Cortex of kidney (tissue), 1 donor: Measurements from ENCODE around the gene E2F3.

Experiments
- DNase-seq: peaks from one replicate; lab custom pipeline; 2025; lab: John Stamatoyannopoulos, UW

The E2F3 gene

DNA sequence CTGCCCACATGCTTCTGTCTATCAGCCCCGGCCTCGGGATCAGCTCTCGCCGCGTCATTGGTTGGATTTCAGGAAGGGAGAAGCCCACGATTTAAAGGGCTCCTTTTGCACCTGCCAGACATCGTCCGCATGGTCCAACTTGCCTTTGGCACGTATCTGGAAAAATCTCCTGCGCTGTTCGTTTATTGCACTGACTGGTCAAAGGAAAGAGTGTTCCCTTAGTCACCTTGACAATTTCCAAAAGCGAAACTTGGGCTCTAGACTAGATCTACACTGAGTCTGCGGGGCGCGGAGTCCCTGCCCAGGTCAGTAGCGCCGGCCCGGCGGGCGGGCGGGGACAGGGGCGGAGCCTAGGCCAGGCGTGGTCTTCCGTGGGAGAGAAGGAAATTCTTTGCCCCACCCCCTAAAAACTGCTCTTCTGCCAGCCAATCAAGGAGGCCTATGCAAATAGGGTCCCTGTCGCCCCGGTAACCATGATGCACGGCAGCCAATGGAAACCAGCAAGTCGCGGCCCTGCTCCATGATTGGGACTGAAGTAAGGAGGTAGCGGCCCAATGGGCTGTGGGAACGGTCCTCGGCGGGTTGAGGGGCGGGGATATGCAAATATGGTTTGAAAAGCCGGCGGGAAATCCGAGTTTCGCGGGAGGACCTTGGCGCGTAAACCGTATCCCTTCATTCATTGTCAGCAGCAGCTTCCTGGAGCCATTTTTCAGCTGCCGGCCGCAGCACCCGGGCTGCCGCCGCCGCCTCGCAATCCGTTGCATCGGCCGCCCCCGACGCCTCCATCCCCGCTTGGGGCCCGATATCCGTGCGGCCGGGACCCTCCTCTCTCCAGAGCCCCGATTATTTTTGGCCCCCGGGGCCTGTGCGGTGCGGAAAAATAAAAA, at the start of gene E2F3:
Gene E2F3 (plus strand): TSS at position 675 of the 887 bp plus-strand sequence. CDS start 354 bp downstream, outside the sequence.
- peak; percentile 74 for DNase-seq

DNA sequence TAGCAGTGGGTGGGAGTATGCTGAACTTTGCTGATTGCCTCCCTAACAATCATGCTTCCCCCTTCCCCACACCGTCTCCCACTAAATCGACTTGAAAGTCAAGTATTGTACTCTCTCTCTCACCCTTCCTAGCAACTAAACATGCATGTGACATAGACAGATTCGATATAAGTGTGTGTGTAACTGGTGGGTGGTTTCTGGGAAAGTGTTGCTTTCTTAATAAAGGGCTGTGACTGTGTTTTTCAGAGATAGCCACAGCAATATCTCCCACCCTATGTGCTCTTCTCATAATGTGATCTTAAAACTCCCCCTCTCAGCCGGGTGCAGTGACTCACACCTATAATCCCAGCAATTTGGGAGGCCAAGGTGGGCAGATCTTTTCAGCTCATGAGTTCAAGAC, 49.3 kb upstream of the E2F3 start:
- DNase-seq = no peak

- DNase-seq = no peak
These were observed 48.5 kb upstream of the E2F3 start for GRCh38 chr6:20353134-20353533.

DNA sequence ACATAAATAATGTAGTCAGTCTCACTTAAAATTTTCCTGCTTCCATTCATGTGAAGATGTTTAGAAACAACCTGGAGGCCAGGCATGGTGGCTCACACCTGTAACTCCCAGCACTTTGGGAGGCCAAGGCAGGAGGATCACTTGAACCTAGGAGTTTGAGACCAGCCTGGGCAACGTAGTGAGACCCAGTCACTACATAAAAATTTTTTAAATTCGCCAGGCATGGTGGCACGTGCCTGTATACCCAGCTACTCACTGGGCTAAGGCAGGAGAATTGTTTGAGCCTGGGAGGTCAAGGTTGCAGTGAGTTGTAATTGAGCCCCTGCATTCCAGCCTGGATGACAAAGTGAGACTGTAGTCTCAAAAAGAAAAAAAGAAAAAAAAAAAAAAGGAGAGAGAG, 47.3 kb upstream of the E2F3 start:
- DNase-seq = no peak

- DNase-seq = no peak
These were observed 41.1 kb upstream of the E2F3 start for GRCh38 chr6:20360471-20361119.

DNA sequence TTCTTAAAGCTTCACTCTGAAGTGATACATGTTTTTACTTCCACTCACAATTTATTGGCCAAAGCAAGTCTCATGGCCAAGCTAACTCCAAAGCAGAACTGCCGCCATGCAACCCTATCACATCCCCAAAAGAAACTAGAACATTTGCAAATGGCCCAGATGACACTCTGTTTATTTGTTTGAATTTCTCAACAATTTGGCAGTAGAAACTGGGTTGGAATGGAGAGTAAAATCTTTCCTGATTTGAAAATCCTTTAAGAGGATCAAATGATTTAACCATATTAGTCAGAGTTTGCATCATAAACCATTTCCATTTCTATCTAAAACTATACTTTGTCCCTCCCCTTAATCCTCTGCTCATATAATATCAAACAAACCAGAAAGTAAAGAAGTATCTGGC, 39.1 kb upstream of the E2F3 start:
- no peak for DNase-seq

DNA sequence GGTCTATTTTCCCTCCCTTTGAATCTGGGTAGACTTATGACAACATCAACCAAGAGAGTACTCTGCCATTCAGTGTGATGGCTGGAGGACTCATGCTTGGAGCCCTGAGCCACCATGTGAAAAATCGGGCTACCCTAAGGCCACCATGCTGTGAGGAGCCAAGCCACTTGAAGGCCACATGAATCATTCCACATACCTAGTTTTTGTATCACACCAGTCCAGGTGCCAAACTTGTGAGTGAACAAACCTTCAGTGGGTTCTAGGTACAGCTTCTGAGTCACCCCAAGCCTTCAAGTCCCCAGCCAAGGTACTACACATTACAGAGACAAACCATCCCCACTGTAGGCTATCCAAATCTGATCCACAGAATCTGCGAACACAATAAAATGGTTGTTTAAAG, 37.4 kb upstream of the E2F3 start:
- no peak for DNase-seq

- no peak for DNase-seq
These were observed 36.2 kb upstream of the E2F3 start for GRCh38 chr6:20365456-20365855.

GRCh38 chr6:20366082-20366830, 35.4 kb upstream of the E2F3 start:
- no peak for DNase-seq

GRCh38 chr6:20367743-20368485, 33.8 kb upstream of the E2F3 start:
- DNase-seq = no peak

- no peak for DNase-seq
These were observed 31.3 kb upstream of the E2F3 start for GRCh38 chr6:20370393-20370792.

DNA sequence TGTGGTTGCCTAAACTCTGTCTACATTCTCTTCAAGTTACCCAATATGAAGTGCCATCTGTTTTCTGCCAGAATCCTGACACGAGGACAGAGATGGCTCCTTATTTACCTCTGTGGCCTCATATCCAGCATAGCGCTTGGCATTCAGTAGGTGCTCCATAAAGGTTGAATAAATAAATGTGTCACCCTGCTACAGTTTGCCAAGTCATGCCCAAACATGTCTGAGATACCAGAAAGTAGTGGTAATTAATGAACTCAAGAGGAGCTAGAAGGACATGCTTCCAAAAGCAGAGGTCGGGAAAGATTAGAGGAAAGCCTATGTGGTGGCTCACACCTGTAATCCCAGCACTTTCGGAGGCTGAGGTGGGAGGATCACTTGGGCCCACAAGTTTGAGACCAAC, 30.9 kb upstream of the E2F3 start:
- DNase-seq = no peak

DNA sequence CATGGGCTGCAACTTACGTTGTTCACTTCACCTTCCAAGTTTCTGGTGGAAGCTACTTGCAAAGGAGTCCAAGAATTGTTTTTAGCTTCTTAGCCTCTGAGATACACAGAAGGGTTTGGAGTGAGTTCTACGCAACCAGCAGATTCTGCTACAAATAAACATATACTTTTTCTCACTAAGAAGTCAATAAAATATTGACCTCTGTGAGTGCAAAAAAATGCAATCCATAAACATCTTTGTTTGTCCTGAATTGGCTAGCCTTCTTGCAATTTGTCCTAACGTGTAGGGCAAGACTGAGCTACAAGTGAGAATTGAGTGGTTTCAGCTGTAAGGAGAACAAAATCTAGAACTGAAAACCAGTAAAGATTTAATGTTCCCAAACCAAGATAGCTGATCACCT, 26.2 kb upstream of the E2F3 start:
- DNase-seq = no peak

- DNase-seq = no peak
These were observed 23.9 kb upstream of the E2F3 start for GRCh38 chr6:20377623-20378265.

GRCh38 chr6:20379231-20379630, 22.4 kb upstream of the E2F3 start:
- DNase-seq = no peak

DNA sequence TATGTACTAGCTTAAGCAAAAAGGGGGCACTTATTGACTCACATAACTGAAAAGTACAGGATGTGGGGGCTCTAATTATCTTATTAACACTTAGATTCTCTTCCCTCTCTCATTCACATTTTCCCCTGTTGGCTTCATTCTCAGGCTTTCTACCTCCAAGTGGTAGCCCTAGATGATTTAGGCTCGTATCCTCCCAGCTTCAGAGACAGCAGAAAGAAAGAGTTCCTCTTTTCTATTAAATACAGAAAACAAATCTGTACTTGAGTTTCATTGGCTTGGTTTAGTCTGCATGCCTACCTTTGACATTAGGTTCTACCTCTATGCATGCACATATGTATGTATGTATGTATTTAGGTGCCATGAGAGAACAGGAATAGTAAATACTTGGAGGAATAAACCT, 15.5 kb upstream of the E2F3 start:
- DNase-seq = no peak

- DNase-seq = no peak
These were observed 12.6 kb upstream of the E2F3 start for GRCh38 chr6:20389066-20389465.

DNA sequence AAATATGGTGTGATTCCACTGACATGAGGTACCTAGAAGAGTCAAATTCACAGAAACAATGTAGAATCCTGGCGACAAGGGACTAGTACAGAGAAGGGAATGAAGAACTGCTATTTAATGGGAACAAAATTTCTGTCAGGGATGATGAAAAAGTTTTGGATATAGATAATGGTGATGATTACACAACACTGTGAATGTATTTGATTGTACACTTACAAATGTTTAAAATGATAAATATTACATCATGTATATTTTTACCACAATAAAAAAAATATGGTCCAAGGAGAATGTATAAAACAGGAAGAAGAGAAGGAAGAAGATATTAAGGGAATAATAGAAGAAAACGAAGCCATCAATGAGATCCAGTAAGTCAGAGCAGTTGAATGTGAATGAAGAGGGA, 8.4 kb upstream of the E2F3 start:
- DNase-seq = no peak

DNA sequence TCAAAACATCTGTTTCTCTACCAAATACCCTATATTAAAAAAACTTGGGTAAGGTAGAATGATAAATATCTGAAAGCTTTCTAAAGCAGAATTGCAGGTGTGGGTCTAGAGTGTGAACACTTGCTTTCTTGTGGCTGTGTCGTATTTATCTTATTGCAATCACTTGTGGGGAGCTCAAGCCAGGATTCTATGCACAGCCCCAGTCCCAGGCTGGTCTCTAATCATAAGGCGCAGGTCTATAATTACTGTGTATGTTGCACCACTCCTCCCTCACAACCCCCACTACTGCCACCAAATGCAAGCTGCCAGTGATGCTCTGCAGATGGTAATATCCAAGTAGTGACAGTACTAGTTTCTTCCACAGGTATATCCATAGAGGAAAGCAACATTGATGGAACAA, 2.2 kb upstream of the E2F3 start:
- no peak for DNase-seq

DNA sequence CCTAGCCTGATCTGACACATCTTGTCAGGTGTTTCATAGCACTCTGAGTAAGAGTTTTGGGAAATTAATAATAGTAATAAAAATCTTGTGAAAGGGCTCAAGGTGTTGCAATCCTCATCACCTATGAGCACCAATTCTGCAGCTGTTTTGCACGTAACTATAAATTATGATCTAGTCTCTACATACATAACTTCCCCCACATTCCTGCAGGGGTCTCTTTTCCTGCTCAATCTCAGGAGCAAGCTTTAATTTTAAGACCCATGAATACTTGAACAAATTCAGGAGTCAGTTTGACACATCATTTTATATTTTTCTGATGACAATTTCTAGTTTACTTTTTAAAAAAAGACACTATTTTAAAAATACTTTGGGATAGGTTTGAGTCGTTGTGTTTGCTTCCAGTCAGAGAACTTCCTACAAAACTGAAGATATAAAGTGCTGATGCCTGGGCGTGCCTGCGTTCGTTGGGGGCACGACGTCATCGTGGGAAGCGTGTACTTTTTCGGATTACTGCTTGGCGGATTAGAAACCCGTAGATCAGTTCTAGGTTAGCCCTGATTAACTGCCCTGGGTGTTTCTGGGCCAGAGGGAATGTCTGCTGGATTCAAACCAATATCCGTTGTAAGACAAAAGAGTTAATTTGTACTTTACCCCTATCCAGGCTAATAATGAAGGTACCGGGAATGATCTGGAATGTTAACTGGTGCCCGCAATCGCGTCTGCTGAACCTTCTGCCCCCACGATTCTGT, 1.0 kb upstream of the E2F3 start:
- DNase-seq = no peak

GRCh38 chr6:20402092-20402341, 338 bp downstream of the E2F3 start:
- no peak for DNase-seq
